ENCODE results near the gene DDX39B.
"Not testable (repeated sequence)": the region's sequence is repeated elsewhere in the genome, so short reads cannot be mapped to it uniquely, and the experiment has no call there.

The DDX39B gene

DNA sequence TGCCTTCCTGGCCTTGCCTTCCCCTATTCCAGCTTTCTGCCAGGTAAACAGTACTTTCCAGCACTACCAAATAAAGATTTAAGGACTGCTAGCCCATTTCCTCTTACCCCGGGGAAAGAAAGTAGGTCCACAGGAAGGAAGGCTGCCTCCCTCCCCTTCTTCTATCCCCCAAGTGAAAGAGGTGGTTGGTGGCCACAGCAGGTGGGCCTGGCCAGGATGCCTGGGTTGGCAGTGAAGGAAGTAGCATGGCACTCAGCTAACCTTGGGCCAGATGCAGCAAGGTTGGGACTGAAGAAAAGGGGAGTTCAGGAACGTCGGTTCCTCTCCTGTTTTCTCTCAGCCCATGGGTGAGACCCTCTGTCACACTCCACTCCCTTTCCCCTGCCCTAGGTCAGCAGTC lies 14.5 kb upstream of the DDX39B start:
- no peaks in the 10 kb centered on the region for H3K9me3 ChIP-seq (ENCODE audit: low read length)
- H3K36me3 ChIP-seq (ENCODE audit: insufficient read depth, low read length), result peaks cover 14% of the 10 kb centered on the region
- H3K79me2 ChIP-seq (ENCODE audit: insufficient read depth, low read length), result no peaks in the 10 kb centered on the region
- peak overlapping the region; percentile 14; the same call in 1 of the 2 replicates for H3K9ac ChIP-seq (ENCODE audit: low read length)
- H4K20me1 ChIP-seq (ENCODE audit: insufficient read depth, low read length), result no peaks in the 10 kb centered on the region
- H3F3A ChIP-seq (ENCODE audit: insufficient read depth, low read length), result peaks cover 16% of the 10 kb centered on the region; the same call in 1 of the 2 replicates
- no peaks in the 10 kb centered on the region for H3K9me2 ChIP-seq (ENCODE audit: low read depth, low read length)
- no peak overlapping the region for H3K4me3 ChIP-seq (ENCODE audit: low read depth, low read length, poor library complexity, severe bottlenecking)
- H2AFZ ChIP-seq (ENCODE audit: low read length), result no peak overlapping the region
- no peaks in the 10 kb centered on the region for H3K27me3 ChIP-seq (ENCODE audit: insufficient read depth, low read length)
- TF ChIP-seq EZH2 (IDR thresholded peaks at IDR 0.05; ENCODE audit: borderline replicate concordance, low read length), result no peak
- TF ChIP-seq, protein P1, sequence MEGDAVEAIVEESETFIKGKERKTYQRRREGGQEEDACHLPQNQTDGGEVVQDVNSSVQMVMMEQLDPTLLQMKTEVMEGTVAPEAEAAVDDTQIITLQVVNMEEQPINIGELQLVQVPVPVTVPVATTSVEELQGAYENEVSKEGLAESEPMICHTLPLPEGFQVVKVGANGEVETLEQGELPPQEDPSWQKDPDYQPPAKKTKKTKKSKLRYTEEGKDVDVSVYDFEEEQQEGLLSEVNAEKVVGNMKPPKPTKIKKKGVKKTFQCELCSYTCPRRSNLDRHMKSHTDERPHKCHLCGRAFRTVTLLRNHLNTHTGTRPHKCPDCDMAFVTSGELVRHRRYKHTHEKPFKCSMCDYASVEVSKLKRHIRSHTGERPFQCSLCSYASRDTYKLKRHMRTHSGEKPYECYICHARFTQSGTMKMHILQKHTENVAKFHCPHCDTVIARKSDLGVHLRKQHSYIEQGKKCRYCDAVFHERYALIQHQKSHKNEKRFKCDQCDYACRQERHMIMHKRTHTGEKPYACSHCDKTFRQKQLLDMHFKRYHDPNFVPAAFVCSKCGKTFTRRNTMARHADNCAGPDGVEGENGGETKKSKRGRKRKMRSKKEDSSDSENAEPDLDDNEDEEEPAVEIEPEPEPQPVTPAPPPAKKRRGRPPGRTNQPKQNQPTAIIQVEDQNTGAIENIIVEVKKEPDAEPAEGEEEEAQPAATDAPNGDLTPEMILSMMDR (IDR thresholded peaks at IDR 0.05; ENCODE audit: low read length), result no peak
- no peak overlapping the region; the same call in 1 of the 2 replicates for H3K4me2 ChIP-seq (ENCODE audit: low read length)
- H3K4me1 ChIP-seq (ENCODE audit: insufficient read depth, low read length, severe bottlenecking), result peaks cover 60% of the 10 kb centered on the region
- H3K27ac ChIP-seq (ENCODE audit: low read depth, low read length, poor library complexity, severe bottlenecking), result peak overlapping the region; percentile 69

DNA sequence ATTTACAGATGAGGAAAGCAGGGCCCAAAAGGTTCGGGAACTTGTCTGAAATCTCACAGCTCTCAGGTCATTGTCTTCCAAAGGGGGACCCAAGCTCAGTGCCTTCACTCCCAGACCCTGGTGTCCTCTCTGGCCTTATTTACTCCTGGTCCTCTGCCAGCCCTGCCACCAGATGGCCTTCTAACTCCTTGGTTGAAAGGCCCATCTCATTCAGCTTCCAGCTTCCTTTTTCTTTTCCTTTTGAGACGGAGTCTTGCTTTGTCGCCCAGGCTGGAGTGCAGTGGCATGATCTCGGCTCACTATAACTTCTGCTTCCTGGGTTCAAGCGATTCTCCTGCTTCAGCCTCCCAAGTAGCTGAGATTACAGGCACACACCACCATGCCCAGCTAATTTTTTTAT lies 9.6 kb upstream of the DDX39B start:
- H3K27ac ChIP-seq (ENCODE audit: low read depth, low read length, poor library complexity, severe bottlenecking); H3K27me3 ChIP-seq (ENCODE audit: insufficient read depth, low read length); H3K36me3 ChIP-seq (ENCODE audit: insufficient read depth, low read length); H3K79me2 ChIP-seq (ENCODE audit: insufficient read depth, low read length); H2AFZ ChIP-seq (ENCODE audit: low read length); H3K9ac ChIP-seq (ENCODE audit: low read length); H3F3A ChIP-seq (ENCODE audit: insufficient read depth, low read length); H4K20me1 ChIP-seq (ENCODE audit: insufficient read depth, low read length); H3K9me3 ChIP-seq (ENCODE audit: low read length); H3K9me2 ChIP-seq (ENCODE audit: low read depth, low read length); H3K4me3 ChIP-seq (ENCODE audit: low read depth, low read length, poor library complexity, severe bottlenecking); H3K4me2 ChIP-seq (ENCODE audit: low read length): not testable (repeated sequence)
- TF ChIP-seq, protein P1 (IDR thresholded peaks at IDR 0.05; ENCODE audit: low read length), result peak; percentile 67
- H3K4me1 ChIP-seq (ENCODE audit: insufficient read depth, low read length, severe bottlenecking), result peaks cover 51% of the 10 kb centered on the region

DNA sequence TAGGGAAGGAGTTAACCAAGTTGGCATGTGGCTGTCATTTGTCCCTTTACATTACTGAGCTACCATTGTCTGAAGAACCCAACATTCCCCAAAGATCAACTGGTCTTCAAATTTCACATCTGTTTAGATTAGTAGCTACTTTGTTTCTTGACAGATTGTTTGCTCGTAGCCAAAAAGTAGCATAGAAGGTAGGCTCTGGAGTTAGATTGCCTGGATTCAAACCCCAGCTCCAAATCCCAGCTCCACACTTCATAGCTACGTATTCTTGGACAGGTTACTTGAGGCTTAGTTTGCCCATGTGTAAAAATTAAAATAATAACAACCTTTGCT lies 6.7 kb upstream of the DDX39B start:
- Histone ChIP-seq H3K36me3 (ENCODE audit: insufficient read depth, low read length) (peaks cover 7% of the 10 kb centered on the region), H3K9ac (ENCODE audit: low read length) (peak overlapping the region; percentile 77; the same call in 1 of the 2 replicates), H3K79me2 (ENCODE audit: insufficient read depth, low read length) (no peaks in the 10 kb centered on the region), H3K9me3 (ENCODE audit: low read length) (no peaks in the 10 kb centered on the region), H3K27me3 (ENCODE audit: insufficient read depth, low read length) (no peaks in the 10 kb centered on the region), H3K4me3 (ENCODE audit: low read depth, low read length, poor library complexity, severe bottlenecking) (peak overlapping the region; percentile 64), H3K4me2 (ENCODE audit: low read length) (peak overlapping the region; percentile 92), H3K27ac (ENCODE audit: low read depth, low read length, poor library complexity, severe bottlenecking) (peak overlapping the region; percentile 75), H3F3A (ENCODE audit: insufficient read depth, low read length) (no peaks in the 10 kb centered on the region), H3K9me2 (ENCODE audit: low read depth, low read length) (no peaks in the 10 kb centered on the region), H3K4me1 (ENCODE audit: insufficient read depth, low read length, severe bottlenecking) (peaks cover 56% of the 10 kb centered on the region), H2AFZ (ENCODE audit: low read length) (no peak overlapping the region), H4K20me1 (ENCODE audit: insufficient read depth, low read length) (no peaks in the 10 kb centered on the region)
- TF ChIP-seq, protein P1 (IDR thresholded peaks at IDR 0.05; ENCODE audit: low read length), result no peak
- TF ChIP-seq EZH2 (IDR thresholded peaks at IDR 0.05; ENCODE audit: borderline replicate concordance, low read length), result no peak
